Panc1 (cell line): Measurements from ENCODE around the gene ATP6V1C2. TPM values are rescaled to one million over a fixed set of nuclear protein-coding genes. Genes with fewer than 3 reads are reported as not detected.
"Not testable (repeated sequence)": the region's sequence is repeated elsewhere in the genome, so short reads cannot be mapped to it uniquely, and the experiment has no call there.

Experiments
- ATAC-seq: fragments of 200-7000 bp; cut with Tn5 transposase; 2 replicates; pipeline ENCODE4 v1.9.1; 2020; ENCODE audit warnings: mild to moderate bottlenecking, moderate library complexity
- BruUV-seq: library from RNA; stranded (reverse); fragments of 400-500 nt; replicated peaks from 2 replicates; lab custom pipeline; 2021; lab: Mats Ljungman, UMichigan
- CTCF ChIA-PET: fragments of 300-600 bp; sonication (Branson Sonifier 250); formaldehyde crosslinking; loops from one replicate; lab custom pipeline; 2022; ENCODE audit warnings: antibody characterized with exemption; lab: Charles Lee
- POLR2A ChIA-PET: fragments of 300-600 bp; sonication (Branson Sonifier 250); formaldehyde crosslinking; loops from one replicate; lab custom pipeline; 2022; ENCODE audit warnings: antibody characterized with exemption; lab: Charles Lee
- DNase-seq: peaks from one replicate; pipeline ENCODE4 v3.0.0-alpha.2; 2010; ENCODE audit warnings: low read depth, low spot score
- H3K27ac ChIP-seq: 2 replicates; pipeline ENCODE4 v1.5.1; 2011; ENCODE audit warnings: mild to moderate bottlenecking, low read length, inconsistent platforms
- H3K27me3 ChIP-seq: fragments of 200-500 bp; sonication (Bioruptor generic); 2 replicates; pipeline ENCODE4 v1.6.0; 2014; ENCODE audit warnings: low read length, inconsistent platforms; ENCODE audit not compliant: control insufficient read depth, insufficient read depth
- H3K36me3 ChIP-seq: fragments of 200-500 bp; sonication (Bioruptor generic); 2 replicates; pipeline ENCODE4 v1.5.1; 2014; ENCODE audit warnings: inconsistent platforms, mild to moderate bottlenecking, low read length, moderate library complexity; ENCODE audit not compliant: control insufficient read depth, insufficient read depth
- H3K4me1 ChIP-seq: 2 replicates; pipeline ENCODE4 v1.5.1; 2011; ENCODE audit warnings: inconsistent platforms, mild to moderate bottlenecking, low read length, moderate library complexity; ENCODE audit not compliant: control insufficient read depth, insufficient read depth
- H3K4me3 ChIP-seq, 2 experiments: 2 replicates each; pipeline ENCODE4 v1.5.1; 2011 to 2012; ENCODE audit warnings: low read depth in 2 of 2, low read length in 2 of 2, mild to moderate bottlenecking in 2 of 2, inconsistent platforms in 1 of 2, moderate library complexity in 1 of 2
- H3K9me3 ChIP-seq: fragments of 200-500 bp; sonication (Bioruptor generic); 2 replicates; pipeline ENCODE4 v1.5.1; 2014; ENCODE audit warnings: low read depth, mild to moderate bottlenecking, inconsistent platforms, low read length, moderate library complexity; ENCODE audit not compliant: control insufficient read depth, insufficient read depth
- CTCF ChIP-seq: fragments of 450-650 bp; IDR thresholded peaks from 2 replicates; pipeline ENCODE4 v1.5.1; 2017; ENCODE audit warnings: mild to moderate bottlenecking
- POLR2AphosphoS5 ChIP-seq: IDR thresholded peaks from 2 replicates; pipeline ENCODE4 v1.6.1; 2012; ENCODE audit warnings: mild to moderate bottlenecking, low read depth, low read length, moderate library complexity
- REST ChIP-seq, 2 experiments: IDR thresholded peaks; 2 replicates each; pipeline ENCODE4 v1.6.1; 2011 to 2012; ENCODE audit warnings: low read depth in 2 of 2, control low read depth in 1 of 2, low read length in 1 of 2, mild to moderate bottlenecking in 1 of 2, moderate library complexity in 1 of 2; ENCODE audit not compliant: insufficient read depth in 1 of 2
- SIN3A ChIP-seq: IDR thresholded peaks from 2 replicates; pipeline ENCODE4 v1.6.1; 2012; ENCODE audit warnings: low read depth, mild to moderate bottlenecking, low read length, moderate library complexity, borderline replicate concordance; ENCODE audit not compliant: insufficient read depth
- TCF7L2 ChIP-seq: IDR thresholded peaks from 2 replicates; pipeline ENCODE4 v1.6.1; 2011; ENCODE audit warnings: mild to moderate bottlenecking, low read depth, low read length, inconsistent platforms
- in situ Hi-C: cut with HindIII; loops from 2 replicates; pipeline ENCODE4 v1.10.0; 2016; ENCODE audit warnings: low sequenced_read_pairs, low pct_unique_long_range_greater_than_20kb
- intact Hi-C: fragments of 100-400 bp; cut with micrococcal nuclease; formaldehyde crosslinking; loops from one replicate; pipeline ENCODE4 v1.10.0; 2022; ENCODE audit not compliant: unreplicated experiment
- total RNA-seq: library from RNA; stranded (reverse); gene quantifications from one replicate; pipeline ENCODE4 v1.2.1, GENCODE V29; 2021; ENCODE audit not compliant: unreplicated experiment

The ATP6V1C2 gene
- total RNA-seq, 1 experiment from 2014 or later, result 0.54 TPM

- no peaks in the 10 kb centered on the region for H3K27me3 ChIP-seq
- no TSS peak for BruUV-seq
- H3K36me3 ChIP-seq, result peaks cover 20% of the 10 kb centered on the region
- no peak overlapping the region for H3K4me3 ChIP-seq
- no peak for TF ChIP-seq REST (IDR thresholded peaks at IDR 0.05; ENCODE audit: insufficient read depth in 1 of 2, low read depth in 2 of 2, low read length in 1 of 2)
- no peak for TF ChIP-seq TCF7L2
- TF ChIP-seq CTCF, result no peak
- TF ChIP-seq SIN3A, result no peak
- TF ChIP-seq POLR2AphosphoS5, result no peak
- DNase-seq (no peak), ATAC-seq (no peak)
- CTCF ChIA-PET, result interaction anchor here (0.6 kb wide), 1 partner anchor 332 kb away, joined by 4 read pairs; no protein-coding TSS in a partner anchor
- intact Hi-C loops, result no loop called here
- H3K27ac ChIP-seq, result no peak overlapping the region
- in situ Hi-C loops, result no loop called here
- H3K4me1 ChIP-seq, result no peaks in the 10 kb centered on the region
- no peaks in the 10 kb centered on the region for H3K9me3 ChIP-seq
- POLR2A ChIA-PET, result no interaction called here
These were observed 78.7 kb downstream of the ATP6V1C2 start for GRCh38 chr2:10800163-10800562.

GRCh38 chr2:10802657-10803056 lies 81.2 kb downstream of the ATP6V1C2 start:
- in situ Hi-C loops, result no loop called here
- CTCF ChIA-PET, result no interaction called here
- Histone ChIP-seq H3K9me3 (no peaks in the 10 kb centered on the region), H3K4me1 (no peaks in the 10 kb centered on the region), H3K4me3 (no peak overlapping the region), H3K36me3 (peaks cover 11% of the 10 kb centered on the region; the same call in 1 of the 2 replicates), H3K27me3 (no peaks in the 10 kb centered on the region), H3K27ac (no peak overlapping the region)
- intact Hi-C loops, result no loop called here
- TF ChIP-seq SIN3A, result no peak
- TF ChIP-seq TCF7L2, result no peak
- no peak for TF ChIP-seq CTCF
- TF ChIP-seq POLR2AphosphoS5, result no peak
- no peak for TF ChIP-seq REST (IDR thresholded peaks at IDR 0.05; ENCODE audit: insufficient read depth in 1 of 2, low read depth in 2 of 2, low read length in 1 of 2)
- POLR2A ChIA-PET, result no interaction called here
- BruUV-seq, result no TSS peak
- ATAC-seq (no peak; the same call in 1 of the 2 replicates), DNase-seq (no peak)

- Histone ChIP-seq H3K36me3 (peaks cover 11% of the 10 kb centered on the region; the same call in 1 of the 2 replicates), H3K4me1 (peaks cover 12% of the 10 kb centered on the region)
- intact Hi-C loops, BruUV-seq, in situ Hi-C loops, H3K4me3 ChIP-seq, H3K27me3 ChIP-seq, H3K27ac ChIP-seq, DNase-seq, ATAC-seq, H3K9me3 ChIP-seq, POLR2A ChIA-PET: not testable (repeated sequence)
- CTCF ChIA-PET, result interaction anchor here (0.7 kb wide), 1 partner anchor 85 kb away, joined by 5 read pairs; no protein-coding TSS in a partner anchor
These were observed 84.6 kb downstream of the ATP6V1C2 start for GRCh38 chr2:10805990-10806389.
